ENCODE data around the gene DOCK11.

Gene DOCK11

GRCh38 chrX:118521435-118521834 lies 25.8 kb downstream of the DOCK11 start:
- CTCF ChIA-PET = interaction anchor here (0.6 to 1.1 kb wide), 3 partner anchors 28 to 1643 kb away, joined by 3 to 5 read pairs (median 3); no protein-coding TSS in a partner anchor
- Histone ChIP-seq H3K4me3 (ENCODE audit: low read depth, low read length) (no peak overlapping the region), H3K36me3 (ENCODE audit: control insufficient read depth in 2 of 2, insufficient read depth in 1 of 2, low read length in 2 of 2) (no peaks in the 10 kb centered on the region), H3K27ac (ENCODE audit: extremely low read depth, low read depth, low read length) (no peak overlapping the region), H3K4me1 (ENCODE audit: control insufficient read depth, insufficient read depth, low read length) (peaks cover 12% of the 10 kb centered on the region; the same call in 1 of the 2 replicates), H3K9me3 (ENCODE audit: control insufficient read depth, insufficient read depth, low read depth, low read length) (no peaks in the 10 kb centered on the region)
- POLR2A ChIA-PET = no interaction called here
- TF ChIP-seq ZNF626 (tag by site-specific recombination; IDR thresholded peaks at IDR 0.05) (no peak), MZF1 (tag by site-specific recombination; IDR thresholded peaks at IDR 0.05; ENCODE audit: borderline replicate concordance) (no peak), HIC1 (tag by site-specific recombination; IDR thresholded peaks at IDR 0.05) (no peak), MYNN (tag by site-specific recombination; IDR thresholded peaks at IDR 0.05; ENCODE audit: borderline replicate concordance) (no peak), ZSCAN16 (tag by site-specific recombination; IDR thresholded peaks at IDR 0.05) (no peak), ELK4 (IDR thresholded peaks at IDR 0.05; ENCODE audit: borderline replicate concordance, low read depth, low read length) (no peak), ZNF311 (tag by site-specific recombination; IDR thresholded peaks at IDR 0.05; ENCODE audit: borderline replicate concordance) (no peak), SP7 (tag by site-specific recombination; IDR thresholded peaks at IDR 0.05) (no peak), ZBTB7A (tag by site-specific recombination; IDR thresholded peaks at IDR 0.05; ENCODE audit: low read depth) (no peak), GLIS1 (tag by site-specific recombination; IDR thresholded peaks at IDR 0.05) (no peak), ZNF292 (tag by site-specific recombination; IDR thresholded peaks at IDR 0.05; ENCODE audit: borderline replicate concordance, low read depth) (no peak), ZNF266 (tag by site-specific recombination; IDR thresholded peaks at IDR 0.05; ENCODE audit: low read depth) (no peak), CTCF (tag by site-specific recombination; IDR thresholded peaks at IDR 0.05) (no peak)
- TF ChIP-seq, protein P1, sequence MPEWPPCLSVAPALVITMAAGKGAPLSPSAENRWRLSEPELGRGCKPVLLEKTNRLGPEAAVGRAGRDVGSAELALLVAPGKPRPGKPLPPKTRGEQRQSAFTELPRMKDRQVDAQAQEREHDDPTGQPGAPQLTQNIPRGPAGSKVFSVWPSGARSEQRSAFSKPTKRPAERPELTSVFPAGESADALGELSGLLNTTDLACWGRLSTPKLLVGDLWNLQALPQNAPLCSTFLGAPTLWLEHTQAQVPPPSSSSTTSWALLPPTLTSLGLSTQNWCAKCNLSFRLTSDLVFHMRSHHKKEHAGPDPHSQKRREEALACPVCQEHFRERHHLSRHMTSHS (tag by site-specific recombination; IDR thresholded peaks at IDR 0.05) = no peak
- TF ChIP-seq, protein P2, sequence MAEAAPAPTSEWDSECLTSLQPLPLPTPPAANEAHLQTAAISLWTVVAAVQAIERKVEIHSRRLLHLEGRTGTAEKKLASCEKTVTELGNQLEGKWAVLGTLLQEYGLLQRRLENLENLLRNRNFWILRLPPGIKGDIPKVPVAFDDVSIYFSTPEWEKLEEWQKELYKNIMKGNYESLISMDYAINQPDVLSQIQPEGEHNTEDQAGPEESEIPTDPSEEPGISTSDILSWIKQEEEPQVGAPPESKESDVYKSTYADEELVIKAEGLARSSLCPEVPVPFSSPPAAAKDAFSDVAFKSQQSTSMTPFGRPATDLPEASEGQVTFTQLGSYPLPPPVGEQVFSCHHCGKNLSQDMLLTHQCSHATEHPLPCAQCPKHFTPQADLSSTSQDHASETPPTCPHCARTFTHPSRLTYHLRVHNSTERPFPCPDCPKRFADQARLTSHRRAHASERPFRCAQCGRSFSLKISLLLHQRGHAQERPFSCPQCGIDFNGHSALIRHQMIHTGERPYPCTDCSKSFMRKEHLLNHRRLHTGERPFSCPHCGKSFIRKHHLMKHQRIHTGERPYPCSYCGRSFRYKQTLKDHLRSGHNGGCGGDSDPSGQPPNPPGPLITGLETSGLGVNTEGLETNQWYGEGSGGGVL (tag by site-specific recombination; IDR thresholded peaks at IDR 0.05) = no peak
- TF ChIP-seq, protein P3, sequence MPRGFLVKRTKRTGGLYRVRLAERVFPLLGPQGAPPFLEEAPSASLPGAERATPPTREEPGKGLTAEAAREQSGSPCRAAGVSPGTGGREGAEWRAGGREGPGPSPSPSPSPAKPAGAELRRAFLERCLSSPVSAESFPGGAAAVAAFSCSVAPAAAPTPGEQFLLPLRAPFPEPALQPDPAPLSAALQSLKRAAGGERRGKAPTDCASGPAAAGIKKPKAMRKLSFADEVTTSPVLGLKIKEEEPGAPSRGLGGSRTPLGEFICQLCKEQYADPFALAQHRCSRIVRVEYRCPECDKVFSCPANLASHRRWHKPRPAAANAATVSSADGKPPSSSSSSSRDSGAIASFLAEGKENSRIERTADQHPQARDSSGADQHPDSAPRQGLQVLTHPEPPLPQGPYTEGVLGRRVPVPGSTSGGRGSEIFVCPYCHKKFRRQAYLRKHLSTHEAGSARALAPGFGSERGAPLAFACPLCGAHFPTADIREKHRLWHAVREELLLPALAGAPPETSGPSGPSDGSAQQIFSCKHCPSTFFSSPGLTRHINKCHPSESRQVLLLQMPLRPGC (tag by site-specific recombination; IDR thresholded peaks at IDR 0.05) = no peak
- TF ChIP-seq, protein P4, sequence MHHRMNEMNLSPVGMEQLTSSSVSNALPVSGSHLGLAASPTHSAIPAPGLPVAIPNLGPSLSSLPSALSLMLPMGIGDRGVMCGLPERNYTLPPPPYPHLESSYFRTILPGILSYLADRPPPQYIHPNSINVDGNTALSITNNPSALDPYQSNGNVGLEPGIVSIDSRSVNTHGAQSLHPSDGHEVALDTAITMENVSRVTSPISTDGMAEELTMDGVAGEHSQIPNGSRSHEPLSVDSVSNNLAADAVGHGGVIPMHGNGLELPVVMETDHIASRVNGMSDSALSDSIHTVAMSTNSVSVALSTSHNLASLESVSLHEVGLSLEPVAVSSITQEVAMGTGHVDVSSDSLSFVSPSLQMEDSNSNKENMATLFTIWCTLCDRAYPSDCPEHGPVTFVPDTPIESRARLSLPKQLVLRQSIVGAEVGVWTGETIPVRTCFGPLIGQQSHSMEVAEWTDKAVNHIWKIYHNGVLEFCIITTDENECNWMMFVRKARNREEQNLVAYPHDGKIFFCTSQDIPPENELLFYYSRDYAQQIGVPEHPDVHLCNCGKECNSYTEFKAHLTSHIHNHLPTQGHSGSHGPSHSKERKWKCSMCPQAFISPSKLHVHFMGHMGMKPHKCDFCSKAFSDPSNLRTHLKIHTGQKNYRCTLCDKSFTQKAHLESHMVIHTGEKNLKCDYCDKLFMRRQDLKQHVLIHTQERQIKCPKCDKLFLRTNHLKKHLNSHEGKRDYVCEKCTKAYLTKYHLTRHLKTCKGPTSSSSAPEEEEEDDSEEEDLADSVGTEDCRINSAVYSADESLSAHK (tag by site-specific recombination; IDR thresholded peaks at IDR 0.05) = no peak

Data from HEK293 (cell line).